HepG2 (cell line): ENCODE data around the gene ATG5. TPM values are rescaled to one million over a fixed set of nuclear protein-coding genes. Genes with fewer than 3 reads are reported as not detected.
A peak's percentile ranks its signal among the peaks of the same experiment; 100 is the strongest.

ENCODE experiments used
- ATAC-seq: fragments of 200-7000 bp; cut with Tn5 transposase; 3 replicates; pipeline ENCODE4 v1.9.1; 2020; ENCODE audit warnings: mild to moderate bottlenecking, moderate library complexity
- BruUV-seq: library from RNA; stranded (reverse); fragments of 400-500 nt; replicated peaks from 2 replicates; lab custom pipeline; 2021; lab: Mats Ljungman, UMichigan
- CTCF ChIA-PET: fragments of 300-600 bp; formaldehyde crosslinking; extraction: SDS; loops from one replicate; lab custom pipeline; 2021; ENCODE audit warnings: low total read pairs, inconsistent platforms, low intra/inter-chr PET ratio; lab: Yijun Ruan, JAX
- POLR2A ChIA-PET: fragments of 350-600 bp; sonication (Branson Sonifier 250); formaldehyde crosslinking; loops from one replicate; lab custom pipeline; 2020; ENCODE audit warnings: antibody characterized with exemption, inconsistent platforms; lab: Yijun Ruan, JAX
- DNase-seq: peaks from one replicate; pipeline ENCODE4 v3.0.0-alpha.2; 2015; ENCODE audit warnings: low spot score
- FAIRE-seq: peaks from 3 replicates; lab custom pipeline; 2011; peaks lifted over from hg19 to GRCh38; lab: Jason Lieb, UNC
- H2AFZ ChIP-seq: one replicate; pipeline ENCODE4 v1.6.1; 2011; ENCODE audit warnings: low read length, inconsistent platforms
- H3K27ac ChIP-seq: fragments of 300-600 bp; 3 replicates; pipeline ENCODE4 v1.8.0; 2011; ENCODE audit warnings: mixed run types, mild to moderate bottlenecking, mixed read lengths, low read length, inconsistent platforms; ENCODE audit not compliant: insufficient read depth; ENCODE audit errors: extremely low read length
- H3K27me3 ChIP-seq, 2 experiments: fragments of 200-600 bp in 1 of 2; 2 replicates in 1 of 2; 3 replicates in 1 of 2; pipeline versions ENCODE4 v1.6.0 to v1.8.0; 2011; ENCODE audit warnings: low read length in 2 of 2, mild to moderate bottlenecking in 2 of 2, moderate library complexity in 2 of 2, inconsistent platforms in 1 of 2; ENCODE audit not compliant: insufficient read depth in 2 of 2, control insufficient read depth in 1 of 2
- H3K36me3 ChIP-seq, 2 experiments: fragments of 200-600 bp in 1 of 2; replicated peaks in 1 of 2; 2 replicates in 1 of 2; 3 replicates in 1 of 2; pipeline versions ENCODE4 v1.5.1 to v1.8.0; 2011; ENCODE audit warnings: low read length in 2 of 2, inconsistent platforms in 1 of 2; ENCODE audit not compliant: insufficient read depth in 2 of 2, control insufficient read depth in 1 of 2
- H3K4me1 ChIP-seq: 2 replicates; pipeline ENCODE4 v1.5.1; 2012; ENCODE audit warnings: low read length, inconsistent platforms; ENCODE audit not compliant: insufficient read depth
- H3K4me2 ChIP-seq: 2 replicates; pipeline ENCODE4 v1.6.0; 2011; ENCODE audit warnings: low read depth, low read length, inconsistent platforms
- H3K4me3 ChIP-seq, 3 experiments: fragments of 200-600 bp in 1 of 3; sonication (generic), shearing (Covaris generic) in 1 of 3; replicated peaks in 1 of 3; 2 replicates each; pipeline ENCODE4 v1.5.1; 2011 to 2016; ENCODE audit warnings: low read length in 3 of 3, inconsistent platforms in 2 of 3, low read depth in 2 of 3, mild to moderate bottlenecking in 2 of 3, control low read depth in 1 of 3, mixed read lengths in 1 of 3; ENCODE audit not compliant: insufficient read depth in 1 of 3
- H3K79me2 ChIP-seq: one replicate; pipeline ENCODE4 v1.6.1; 2011; ENCODE audit warnings: low read length, inconsistent platforms; ENCODE audit not compliant: insufficient read depth
- H3K9ac ChIP-seq: 2 replicates; pipeline ENCODE4 v1.6.0; 2011; ENCODE audit warnings: mild to moderate bottlenecking, low read depth, low read length, inconsistent platforms; ENCODE audit not compliant: insufficient read depth
- H3K9me3 ChIP-seq: 2 replicates; pipeline ENCODE4 v1.5.1; 2012; ENCODE audit warnings: mild to moderate bottlenecking, low read length
- H4K20me1 ChIP-seq: 2 replicates; pipeline ENCODE4 v1.6.0; 2011; ENCODE audit warnings: inconsistent platforms, mild to moderate bottlenecking, low read length, moderate library complexity; ENCODE audit not compliant: insufficient read depth
- CTCF ChIP-seq: sonication (generic); formaldehyde crosslinking; IDR thresholded peaks from 2 replicates; pipeline ENCODE4 v1.5.0; 2020; ENCODE audit warnings: mild to moderate bottlenecking, missing genetic modification reagents, moderate library complexity
- ERF ChIP-seq: IDR thresholded peaks from 2 replicates; pipeline ENCODE4 v1.6.1; 2018; ENCODE audit warnings: missing biosample characterization, missing genetic modification reagents
- FOXA3 ChIP-seq: IDR thresholded peaks from 2 replicates; pipeline ENCODE4 v1.6.1; 2016; ENCODE audit warnings: missing genetic modification reagents, missing compliant biosample characterization
- KDM3A ChIP-seq: IDR thresholded peaks from 2 replicates; pipeline ENCODE4 v1.6.1; 2018; ENCODE audit warnings: low read depth, missing compliant biosample characterization
- NFE2L2 ChIP-seq: fragments of 150-350 bp; IDR thresholded peaks from 2 replicates; pipeline ENCODE4 v1.6.1; 2014; ENCODE audit warnings: low read length
- RBM39 ChIP-seq: fragments of 200-400 bp; formaldehyde crosslinking; IDR thresholded peaks from one replicate; pipeline ENCODE4 v1.6.1; 2018; ENCODE audit warnings: antibody characterized with exemption, mild to moderate bottlenecking, low read depth, low read length; ENCODE audit not compliant: poor library complexity, severe bottlenecking
- SMC3 ChIP-seq: IDR thresholded peaks from 2 replicates; pipeline ENCODE4 v1.6.1; 2011; ENCODE audit warnings: low read length, improper control_type of control experiment
- STAG1 ChIP-seq: sonication (generic); formaldehyde crosslinking; IDR thresholded peaks from 2 replicates; pipeline ENCODE4 v1.4.0; 2020; ENCODE audit warnings: missing genetic modification reagents
- XRCC5 ChIP-seq: fragments of 200-400 bp; formaldehyde crosslinking; optimal IDR thresholded peaks from 2 replicates; pipeline ENCODE3; 2017; ENCODE audit warnings: mild to moderate bottlenecking, low read length
- WGBS: methylation state at CpG from one replicate; pipeline ENCODE4 v1.1.6; 2017; ENCODE audit warnings: low lambda C conversion rate; 5-methylcytosine and 5-hydroxymethylcytosine counted together
- in situ Hi-C: cut with HindIII; loops from 2 replicates; pipeline ENCODE4 v1.10.0; 2017; ENCODE audit warnings: low pct_unique_long_range_greater_than_20kb; ENCODE audit not compliant: extremely low pct_ligation_motif_present
- intact Hi-C: fragments of 100-400 bp; cut with micrococcal nuclease; formaldehyde crosslinking; loops from one replicate; pipeline ENCODE4 v1.10.0; 2022; ENCODE audit not compliant: unreplicated experiment
- polyA plus RNA-seq, 8 experiments: library from polyadenylated mRNA; depleted of rRNA in 3 of 8; stranded (reverse) in 7 of 8; unstranded in 1 of 8; fragments of >200 nt; fragmentation: Illumina TruSeq in 4 of 8; extraction: Trizol in 4 of 8; gene quantifications; 2 replicates each; pipeline versions ENCODE4 v1.2.1 to v1.2.3, GENCODE V29; 2011 to 2016; ENCODE audit warnings: low read depth in 4 of 8, missing spikeins in 1 of 8, mixed read lengths in 1 of 8; ENCODE audit not compliant: insufficient read depth in 1 of 8
- total RNA-seq, 5 experiments: library from RNA; depleted of rRNA; stranded (reverse); fragments of >200 nt; fragmentation: Illumina TruSeq; extraction: Trizol; gene quantifications; 2 replicates each; pipeline ENCODE4 v1.2.3, GENCODE V29; 2016; ENCODE audit warnings: low read depth in 1 of 5

ATG5 gene
- total and polyA plus RNA-seq, 2 of the 13 experiments (the other 11 are each of a cell fraction or from before 2014, with no cell fraction given) = 21.3 to 48.0 TPM

- Histone ChIP-seq H2AFZ (no peak overlapping the region), H3K36me3 (no peaks in the 10 kb centered on the region), H3K9ac (no peak overlapping the region), H3K9me3 (no peaks in the 10 kb centered on the region), H3K4me1 (no peaks in the 10 kb centered on the region), H3K79me2 (no peaks in the 10 kb centered on the region), H3K27me3 (peaks cover 0 to 8% of the 10 kb centered on the region in 2 experiments; a peak in 2 of 5 replicates), H4K20me1 (no peaks in the 10 kb centered on the region), H3K4me2 (peak overlapping the region; percentile 24; the same call in 1 of the 2 replicates), H3K27ac (no peak overlapping the region), H3K4me3 (no peak overlapping the region)
- ATAC-seq (peak; percentile 98), DNase-seq (peak; percentile 46), FAIRE-seq (peak; percentile 69)
- intact Hi-C loops = loop anchor here (1.0 to 5.0 kb wide), 3 partner anchors 106 to 227 kb away; no protein-coding TSS in a partner anchor
- ChIA-PET CTCF (interaction anchor here (1.8 kb wide), 1 partner anchor 227 kb away, joined by 6 read pairs; no protein-coding TSS in a partner anchor), POLR2A (interaction anchor here (1.6 kb wide), 1 partner anchor 14 kb away, joined by 7 read pairs; the partner anchor contains the start of gene ATG5)
- in situ Hi-C loops = loop anchor here (10.0 to 25.0 kb wide), 2 partner anchors 225 to 648 kb away; no protein-coding TSS in a partner anchor
- 22% methylated on average over 9 of the region's 9 CpGs for WGBS
- BruUV-seq = no TSS peak
- TF ChIP-seq CTCF (CRISPR knock-in tag) (peak; percentile 73), NFE2L2 (no peak), KDM3A (no peak), SMC3 (peak; percentile 28; the same call in 1 of the 2 replicates), ERF (no peak), STAG1 (peak; percentile 56), XRCC5 (peak; percentile 26), RBM39 (no peak), FOXA3 (CRISPR knock-in tag) (no peak)
These were observed 13.9 kb upstream of the ATG5 start for GRCh38 chr6:106339334-106340029.
